ENCODE measurements around the gene ISOC2. TPM values are rescaled to one million over a fixed set of nuclear protein-coding genes. Genes with fewer than 3 reads are reported as not detected.
"Not testable (repeated sequence)": the region's sequence is repeated elsewhere in the genome, so short reads cannot be mapped to it uniquely, and the experiment has no call there.

ISOC2 gene
- total RNA-seq, 1 donor from 2014 or later = 12.2 TPM

- FAIRE-seq = no peak
Observed at GRCh38 chr19:55443824-55444480, 17.5 kb downstream of the ISOC2 start.

DNA sequence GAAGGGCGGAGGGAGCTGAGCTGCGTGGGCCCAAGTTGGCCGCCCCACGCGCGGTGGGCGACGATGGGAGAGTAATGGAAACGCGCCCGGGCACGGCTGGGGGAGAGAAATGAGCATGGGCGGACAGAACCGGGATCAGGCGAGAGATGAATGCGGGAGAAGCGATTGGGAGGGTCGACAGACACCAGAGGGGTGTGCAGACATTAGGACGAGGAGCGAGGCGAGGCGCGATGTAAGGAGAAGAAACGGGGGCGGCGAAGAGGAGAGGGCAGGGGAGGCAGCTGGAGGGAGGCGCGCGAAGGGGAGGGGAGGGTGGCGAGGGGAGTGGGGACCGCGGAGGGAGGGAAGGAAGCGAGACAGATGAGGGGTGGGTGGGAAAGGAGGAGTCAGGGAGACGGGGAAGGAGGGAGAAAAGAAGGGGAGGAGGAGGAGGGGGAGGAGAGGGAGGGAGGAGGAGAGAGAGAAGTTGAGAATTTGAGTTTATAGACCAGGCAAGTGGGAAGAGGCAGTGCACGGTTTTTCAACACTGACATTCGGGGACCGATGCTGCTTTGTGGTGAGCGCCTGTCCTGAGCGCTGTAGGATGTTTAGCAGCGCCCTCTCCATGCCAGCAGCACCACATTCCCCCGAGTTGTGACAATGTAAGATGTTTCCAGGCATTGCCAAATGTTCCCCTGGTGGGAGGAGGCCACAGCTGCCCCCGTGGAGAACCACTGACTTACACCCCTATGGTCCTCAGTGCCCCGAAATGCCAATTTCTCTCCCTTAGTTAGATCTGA, 18.2 kb downstream of the ISOC2 start, which contains the start of gene SHISA7:
Gene SHISA7, minus strand, starts transcription at position 256 of the 779 bp plus-strand sequence. CDS start 437 bp downstream, outside the sequence.
- peak; percentile 62 to 78 for DNase-seq (ENCODE audit: low spot score in 2 of 2)
- FAIRE-seq = no peak

More at GRCh38 chr19:55443824-55444480, 17.5 kb downstream of the ISOC2 start:
- DNase-seq (ENCODE audit: low spot score in 2 of 2) = no peak

GRCh38 chr19:55442372-55442961, 19.0 kb downstream of the ISOC2 start:
- FAIRE-seq = no peak
- DNase-seq (ENCODE audit: low spot score in 2 of 2) = peak; percentile 64 to 79

DNA sequence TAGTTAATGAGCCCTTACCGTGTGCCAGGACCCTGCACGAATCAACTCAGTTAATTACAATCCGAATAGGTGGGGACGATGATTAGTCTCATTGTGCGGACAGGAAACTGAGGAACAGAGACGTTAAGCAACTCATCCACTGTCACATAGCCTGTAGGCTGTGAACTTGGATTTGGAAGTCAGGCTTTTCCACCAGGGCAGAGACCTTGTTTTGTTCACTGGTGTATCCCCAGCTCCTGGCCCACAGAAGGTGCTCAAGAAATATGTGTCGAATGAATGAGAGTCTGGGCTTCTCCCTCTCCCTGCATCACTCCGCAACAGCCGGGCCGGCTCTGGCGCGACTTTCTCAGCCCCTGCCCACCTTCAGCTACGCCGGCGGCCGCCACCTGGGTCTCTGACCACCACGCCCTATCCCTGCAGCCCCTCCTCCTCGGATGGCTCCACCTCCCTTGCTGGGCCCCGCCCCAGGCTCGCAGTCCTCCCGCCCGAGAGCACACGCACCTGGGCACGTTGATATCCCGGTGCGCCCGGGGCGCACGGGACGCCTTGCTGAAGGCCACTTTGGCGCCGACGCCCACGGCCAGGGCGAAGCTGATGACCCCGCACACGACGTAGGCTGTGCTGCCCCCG, 19.6 kb downstream of the ISOC2 start:
- DNase-seq (ENCODE audit: low spot score in 2 of 2) (no peak), FAIRE-seq (no peak)

DNA sequence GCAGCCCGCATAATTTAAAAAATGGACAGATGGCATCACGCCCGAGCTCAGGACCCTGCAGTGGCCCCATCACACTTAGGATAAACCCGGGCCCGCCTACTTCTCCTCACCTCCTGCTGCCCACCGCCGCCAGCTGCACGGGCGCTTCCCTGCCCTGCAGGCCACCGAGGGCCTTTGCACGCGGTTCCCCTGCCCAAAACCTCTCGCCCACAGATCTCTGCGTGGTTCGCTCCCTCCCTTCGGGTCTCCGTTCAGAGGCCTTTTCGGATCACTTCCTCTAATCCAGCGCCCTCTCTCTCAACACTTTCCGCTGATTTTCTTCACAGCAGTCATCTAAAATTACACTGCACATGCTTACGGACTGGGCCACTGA, 20.1 kb downstream of the ISOC2 start:
- DNase-seq (ENCODE audit: low spot score in 2 of 2) = no peak
- no peak for FAIRE-seq

DNA sequence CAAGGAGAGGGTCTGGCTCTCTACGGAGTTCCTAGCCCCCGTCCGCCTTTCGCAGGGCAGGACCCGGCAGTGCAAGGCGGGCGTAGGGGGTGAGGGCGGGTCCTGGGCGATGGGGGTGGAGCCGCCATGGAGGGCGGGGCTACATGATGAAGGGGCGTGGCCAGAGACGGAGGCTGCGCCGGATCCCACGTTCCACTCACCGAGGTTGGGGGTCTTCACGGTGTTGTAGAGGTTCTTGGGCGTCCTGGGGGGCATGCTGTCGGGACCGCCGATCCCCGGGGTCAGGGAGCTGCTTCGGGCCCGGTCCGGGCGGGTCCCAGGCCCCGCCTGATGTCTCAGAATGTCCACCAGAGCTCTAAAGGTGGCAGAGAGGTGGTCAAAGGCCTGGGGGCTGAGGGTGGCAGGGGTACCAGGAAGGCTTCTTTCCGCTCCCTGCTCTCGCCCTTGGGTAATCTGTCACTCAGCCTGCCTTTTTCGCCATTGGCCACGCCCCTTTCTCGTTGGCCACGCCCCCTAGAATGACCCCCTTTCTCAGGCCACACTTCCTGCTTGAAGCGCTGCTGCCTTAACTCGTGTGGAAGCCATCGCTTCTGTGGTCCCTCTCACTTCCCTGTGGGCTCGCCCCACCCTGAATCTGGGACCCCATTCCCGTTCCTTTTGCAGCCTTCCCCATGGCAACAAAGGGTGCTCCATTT, 20.9 kb downstream of the ISOC2 start:
- FAIRE-seq (no peak), DNase-seq (ENCODE audit: low spot score in 2 of 2) (no peak)

- no peak for DNase-seq (ENCODE audit: low spot score in 2 of 2)
- FAIRE-seq = no peak
Observed at GRCh38 chr19:55439052-55439451, 22.4 kb downstream of the ISOC2 start.

DNA sequence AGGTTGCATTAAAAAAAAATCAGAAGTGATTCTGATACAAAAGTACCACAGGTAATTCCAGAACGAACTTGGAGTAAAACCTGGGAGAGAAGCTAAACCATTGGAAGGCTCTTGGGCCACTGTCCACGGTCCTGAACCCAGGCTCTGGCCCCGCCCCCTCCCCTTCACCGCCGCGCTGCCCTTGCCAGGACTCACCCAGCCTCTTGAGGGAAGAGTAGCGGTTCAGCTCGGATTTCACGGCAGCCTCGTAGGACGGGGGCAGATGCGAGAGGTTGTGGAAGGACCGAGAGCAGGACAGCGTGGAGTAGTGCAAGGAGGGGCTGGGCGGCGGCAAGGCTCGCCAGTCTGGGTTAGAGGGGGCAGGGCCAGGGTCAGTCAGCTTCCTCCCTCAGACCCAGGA, 24.0 kb downstream of the ISOC2 start:
- FAIRE-seq (no peak), DNase-seq (ENCODE audit: low spot score in 2 of 2) (no peak)

DNA sequence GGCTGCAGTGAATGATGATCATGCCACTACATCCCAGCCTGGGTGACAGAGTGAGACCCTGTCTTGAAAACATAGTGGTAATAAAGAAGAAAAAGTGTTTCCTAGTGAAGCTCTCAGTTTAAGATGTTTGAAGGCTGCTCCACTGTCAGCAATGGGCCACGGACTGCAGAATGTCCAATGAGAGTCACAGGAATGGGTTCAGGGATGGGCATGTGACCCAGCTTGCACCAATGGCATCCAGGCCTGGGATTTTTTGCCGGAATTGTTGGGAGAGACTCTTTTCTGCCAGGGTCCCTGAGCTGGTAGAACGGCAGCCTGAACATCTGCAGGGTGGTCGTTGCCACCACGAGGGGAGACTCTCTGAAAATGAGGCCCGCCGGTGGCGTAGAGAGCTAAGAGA, 24.6 kb downstream of the ISOC2 start:
- FAIRE-seq (no peak), DNase-seq (ENCODE audit: low spot score in 2 of 2) (no peak)

DNA sequence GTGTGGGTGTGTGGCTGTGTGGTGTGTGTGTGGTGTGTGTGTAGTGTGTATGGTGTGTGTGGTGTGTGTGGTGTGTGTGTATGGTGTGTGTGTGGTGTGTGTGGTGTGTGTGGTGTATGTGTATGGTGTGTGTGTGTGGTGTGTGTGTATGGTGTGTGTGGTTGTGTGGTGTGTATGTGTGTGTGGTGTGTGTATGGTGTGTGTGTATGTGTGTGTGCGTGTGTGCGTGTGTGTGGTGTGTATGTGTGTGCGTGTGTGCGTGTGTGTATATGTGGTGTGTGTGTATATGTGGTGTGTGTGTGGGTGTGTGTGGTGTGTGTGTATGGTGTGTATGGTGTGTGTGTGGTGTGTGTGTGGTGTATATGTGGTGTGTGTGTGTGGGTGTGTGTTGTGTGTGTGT, 26.4 kb downstream of the ISOC2 start:
- FAIRE-seq = no peak
- no peak for DNase-seq (ENCODE audit: low spot score in 2 of 2)

GRCh38 chr19:55434356-55434919, 27.0 kb downstream of the ISOC2 start:
- DNase-seq (ENCODE audit: low spot score in 2 of 2) (no peak), FAIRE-seq (no peak)

GRCh38 chr19:55433292-55433691, 28.1 kb downstream of the ISOC2 start:
- FAIRE-seq (no peak), DNase-seq (ENCODE audit: low spot score in 2 of 2) (no peak)

DNA sequence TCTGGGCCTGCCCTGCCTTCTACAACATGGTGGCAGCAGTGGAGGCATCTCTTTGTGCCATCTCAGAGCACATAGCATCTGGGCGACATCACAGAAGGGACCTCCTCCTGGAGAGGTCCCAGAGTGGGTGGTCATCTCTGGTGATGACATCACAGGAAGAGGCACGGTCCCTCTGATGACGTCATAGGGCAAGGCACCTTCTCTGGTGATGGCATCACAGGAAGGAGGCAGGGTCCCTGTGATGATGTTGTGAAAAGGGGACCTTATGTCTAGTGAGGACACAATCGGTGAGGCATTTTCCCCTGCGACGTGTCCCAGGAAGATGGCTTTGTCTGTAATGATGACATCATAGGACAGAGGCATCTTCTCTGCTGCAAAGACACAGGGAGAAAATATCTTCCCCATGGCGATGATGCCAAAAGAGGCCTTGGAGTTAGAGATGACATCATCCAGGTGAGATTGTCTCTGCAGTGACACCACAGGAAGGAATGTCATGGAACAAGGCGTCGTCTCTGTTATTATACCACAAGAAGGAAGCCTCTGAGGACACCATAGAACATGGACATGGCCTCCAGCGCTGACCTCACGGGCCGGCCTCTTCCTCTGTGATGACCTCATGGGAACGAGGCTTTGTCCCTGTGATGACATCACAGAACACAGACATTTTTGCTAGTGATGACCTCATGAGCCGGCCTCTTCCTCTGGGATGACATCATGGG, 29.0 kb downstream of the ISOC2 start:
- DNase-seq (ENCODE audit: low spot score in 2 of 2) (no peak), FAIRE-seq (no peak)

DNA sequence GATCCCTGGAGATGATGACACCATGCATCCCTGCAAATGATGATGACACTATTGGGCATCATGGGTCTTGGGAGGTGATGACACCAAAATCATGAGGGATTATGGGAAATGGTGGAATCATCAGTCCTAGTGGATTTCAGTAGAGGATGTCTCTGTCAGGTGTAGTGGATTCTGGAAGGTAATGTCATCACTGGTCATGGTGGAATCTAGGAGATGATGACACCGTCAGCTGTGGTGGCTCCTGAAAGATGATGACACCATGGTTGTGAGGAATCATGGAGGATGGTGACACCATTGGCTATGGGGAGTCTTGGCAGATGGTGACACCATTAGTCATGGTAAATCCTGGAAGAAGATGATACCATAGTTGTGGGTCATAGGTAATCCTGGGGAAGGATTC, 30.3 kb downstream of the ISOC2 start:
- FAIRE-seq (no peak), DNase-seq (ENCODE audit: low spot score in 2 of 2) (no peak)

GRCh38 chr19:55426042-55426441, 35.4 kb downstream of the ISOC2 start:
- no peak for DNase-seq (ENCODE audit: low spot score in 2 of 2)
- peak; percentile 99 for FAIRE-seq

DNA sequence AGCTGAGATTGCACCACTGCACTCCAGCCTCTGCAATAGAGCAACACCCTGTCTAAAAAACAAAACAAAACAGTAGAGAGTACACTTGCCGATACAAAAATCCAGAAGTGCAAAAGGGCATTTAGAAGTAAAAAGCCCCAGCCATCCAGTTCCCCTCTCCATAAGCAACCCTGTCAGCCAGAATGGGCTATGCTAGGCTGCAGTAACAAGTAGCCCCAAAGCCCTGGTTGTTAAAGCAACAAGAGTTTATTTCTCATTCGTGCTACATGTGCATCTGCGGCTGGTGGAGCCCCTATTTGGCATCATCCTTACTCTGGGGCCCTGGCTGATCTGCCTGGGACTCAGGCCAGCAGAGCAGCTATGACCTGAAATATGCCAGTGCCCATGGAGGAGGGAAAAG, 36.9 kb downstream of the ISOC2 start:
- no peak for FAIRE-seq
- no peak for DNase-seq (ENCODE audit: low spot score in 2 of 2)

DNA sequence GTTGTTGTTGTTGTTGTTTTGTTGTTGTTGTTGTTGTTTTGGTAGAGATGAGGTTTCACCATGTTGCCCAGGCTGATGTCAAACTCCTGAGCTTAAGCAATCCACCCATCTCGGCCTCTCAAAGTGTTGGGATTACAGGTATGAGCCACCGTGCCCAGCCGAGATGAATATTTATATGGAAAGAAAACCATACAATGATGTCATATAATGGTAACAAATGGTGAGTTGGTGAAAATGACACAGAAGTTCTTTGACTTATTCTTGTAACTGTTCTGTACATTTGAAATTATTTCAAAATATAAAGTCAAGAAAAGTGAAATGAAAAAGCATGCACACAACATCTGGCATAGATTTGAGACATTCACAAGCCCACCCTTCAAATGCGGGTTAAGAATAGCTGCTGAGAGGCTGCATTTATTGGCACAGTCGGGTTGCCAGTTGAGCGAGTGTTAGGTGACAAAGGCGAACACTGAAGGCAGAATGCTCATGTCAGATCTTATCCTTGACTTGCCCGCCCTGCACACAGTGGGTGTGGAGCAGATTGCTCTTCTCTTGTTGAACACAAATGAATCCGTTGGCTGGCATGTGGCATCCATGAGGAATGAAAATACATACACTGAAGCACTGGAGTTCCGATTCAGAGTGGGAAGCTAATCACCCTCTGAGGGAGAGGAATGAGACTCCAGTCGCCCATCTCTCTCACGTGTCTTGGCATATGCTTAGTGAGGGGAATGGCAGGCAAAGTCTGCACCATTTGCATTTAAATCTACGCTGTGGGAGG, 38.0 kb downstream of the ISOC2 start:
- FAIRE-seq (no peak), DNase-seq (ENCODE audit: low spot score in 2 of 2) (no peak)

DNA sequence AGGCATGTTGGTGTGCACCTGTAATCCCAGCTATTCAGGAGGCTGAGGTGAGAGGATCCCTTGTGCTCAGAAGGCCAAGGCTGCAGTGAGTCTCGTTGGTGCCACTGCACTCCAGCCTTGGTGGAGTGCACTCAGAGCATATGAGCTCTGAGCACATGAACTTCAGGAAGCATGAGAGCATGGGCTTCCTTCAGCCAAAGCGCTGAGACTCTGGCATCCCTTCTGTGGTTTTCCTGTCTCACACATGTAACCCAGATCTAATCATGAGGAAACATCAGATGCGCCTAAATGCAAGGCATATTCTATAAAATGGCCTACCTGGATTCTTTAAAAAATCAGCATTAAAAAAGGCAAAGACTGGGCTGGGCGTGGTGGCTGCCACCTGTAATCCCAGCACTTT, 40.2 kb downstream of the ISOC2 start:
- not testable (repeated sequence) for DNase-seq (ENCODE audit: low spot score in 2 of 2); FAIRE-seq
